GM12878 (cell line): ENCODE measurements around the gene ACSF3. TPM values are rescaled to one million over a fixed set of nuclear protein-coding genes. Genes with fewer than 3 reads are reported as not detected.

Experiments
- BHLHE40 ChIP-seq, 2 experiments: fragments of 450-650 bp in 1 of 2; IDR thresholded peaks; 2 replicates each; pipeline ENCODE4 v1.6.1; 2011 to 2017; ENCODE audit warnings: low read depth in 2 of 2, borderline replicate concordance in 1 of 2, improper control_type of control experiment in 1 of 2, low read length in 1 of 2, mild to moderate bottlenecking in 1 of 2
- CHD2 ChIP-seq: IDR thresholded peaks from 2 replicates; pipeline ENCODE4 v1.6.1; 2011; ENCODE audit warnings: low read depth, low read length, improper control_type of control experiment, borderline replicate concordance
- EGR1 ChIP-seq, 2 experiments: IDR thresholded peaks; 1 replicate in 1 of 2; 2 replicates in 1 of 2; pipeline ENCODE4 v1.6.1; 2011 to 2012; ENCODE audit warnings: low read depth in 2 of 2, low read length in 2 of 2, borderline replicate concordance in 1 of 2, mild to moderate bottlenecking in 1 of 2, moderate library complexity in 1 of 2
- EZH2 ChIP-seq: IDR thresholded peaks from 2 replicates; pipeline ENCODE4 v1.6.1; 2012; ENCODE audit warnings: low read depth, mild to moderate bottlenecking, control low read depth, inconsistent platforms, low read length, borderline replicate concordance; ENCODE audit not compliant: control insufficient read depth
- JUNB ChIP-seq: IDR thresholded peaks from 2 replicates; pipeline ENCODE4 v1.6.1; 2016; ENCODE audit warnings: antibody characterized with exemption, mild to moderate bottlenecking
- NFIC ChIP-seq: IDR thresholded peaks from 2 replicates; pipeline ENCODE4 v1.6.1; 2012; ENCODE audit warnings: low read depth, mild to moderate bottlenecking, inconsistent platforms, low read length, moderate library complexity
- PAX5 ChIP-seq: IDR thresholded peaks from 2 replicates; pipeline ENCODE4 v1.6.1; 2011; ENCODE audit warnings: low read depth, low read length, borderline replicate concordance
- RUNX3 ChIP-seq: IDR thresholded peaks from 2 replicates; pipeline ENCODE4 v1.6.1; 2012; ENCODE audit warnings: low read length, inconsistent platforms
- SPI1 ChIP-seq: IDR thresholded peaks from 2 replicates; pipeline ENCODE4 v1.6.1; 2011; ENCODE audit warnings: low read depth, mild to moderate bottlenecking, low read length, moderate library complexity, borderline replicate concordance; ENCODE audit not compliant: insufficient read depth
- polyA plus RNA-seq, 11 experiments: library from polyadenylated mRNA; depleted of rRNA in 4 of 11; unstranded in 6 of 11; stranded (reverse) in 5 of 11; fragments of >200 nt; fragmentation: Nextera tagmentation in 4 of 11; fragmentation: Illumina TruSeq in 1 of 11; extraction: Ambion mirVana in 4 of 11; extraction: Trizol in 1 of 11; gene quantifications; 1 replicate in 1 of 11; 2 replicates in 10 of 11; pipeline versions ENCODE4 v1.2.1 to v1.2.3, GENCODE V29; 2011 to 2016; ENCODE audit warnings: inconsistent platforms in 2 of 11, missing spikeins in 2 of 11, low read depth in 1 of 11
- total RNA-seq, 4 experiments: library from RNA; depleted of rRNA in 3 of 4; stranded (reverse); fragments of >200 nt in 3 of 4; fragmentation: Illumina TruSeq in 1 of 4; extraction: Trizol in 1 of 4; gene quantifications; 2 replicates each; pipeline versions ENCODE4 v1.2.1 to v1.2.3, GENCODE V29; 2013 to 2021
- TF ChIP-seq, protein P1 (sequence below): fragments of 450-650 bp; formaldehyde crosslinking; IDR thresholded peaks from 2 replicates; pipeline ENCODE4 v1.4.0; 2022; ENCODE audit warnings: mild to moderate bottlenecking, moderate library complexity
- TF ChIP-seq, protein P2 (sequence below): IDR thresholded peaks from 2 replicates; pipeline ENCODE4 v1.6.1; 2011; ENCODE audit warnings: low read depth, mild to moderate bottlenecking, low read length, moderate library complexity, borderline replicate concordance; ENCODE audit errors: extremely low read depth
- TF ChIP-seq, protein P3 (sequence below): fragments of 450-650 bp; IDR thresholded peaks from 2 replicates; pipeline ENCODE4 v1.6.1; 2017; ENCODE audit warnings: low read depth, mild to moderate bottlenecking, moderate library complexity
- TF ChIP-seq, protein P4 (sequence below): IDR thresholded peaks from 2 replicates; pipeline ENCODE4 v1.6.1; 2011; ENCODE audit warnings: borderline replicate concordance, low read depth, mild to moderate bottlenecking, moderate library complexity, mixed read lengths, low read length; ENCODE audit not compliant: insufficient read depth; ENCODE audit errors: extremely low read length
- TF ChIP-seq, protein P5 (sequence below): fragments of 450-650 bp; IDR thresholded peaks from 2 replicates; pipeline ENCODE4 v1.6.1; 2016; ENCODE audit warnings: mild to moderate bottlenecking, moderate library complexity, borderline replicate concordance
- TF ChIP-seq, protein P6 (sequence below): IDR thresholded peaks from 2 replicates; pipeline ENCODE4 v1.6.1; 2012; ENCODE audit warnings: low read depth, low read length, improper control_type of control experiment

The ACSF3 gene
- total and polyA plus RNA-seq, 10 of the 15 experiments (the other 5 are each of a cell fraction or from before 2014, with no cell fraction given), result 1.0 to 44.4 (median 25.8) TPM

DNA sequence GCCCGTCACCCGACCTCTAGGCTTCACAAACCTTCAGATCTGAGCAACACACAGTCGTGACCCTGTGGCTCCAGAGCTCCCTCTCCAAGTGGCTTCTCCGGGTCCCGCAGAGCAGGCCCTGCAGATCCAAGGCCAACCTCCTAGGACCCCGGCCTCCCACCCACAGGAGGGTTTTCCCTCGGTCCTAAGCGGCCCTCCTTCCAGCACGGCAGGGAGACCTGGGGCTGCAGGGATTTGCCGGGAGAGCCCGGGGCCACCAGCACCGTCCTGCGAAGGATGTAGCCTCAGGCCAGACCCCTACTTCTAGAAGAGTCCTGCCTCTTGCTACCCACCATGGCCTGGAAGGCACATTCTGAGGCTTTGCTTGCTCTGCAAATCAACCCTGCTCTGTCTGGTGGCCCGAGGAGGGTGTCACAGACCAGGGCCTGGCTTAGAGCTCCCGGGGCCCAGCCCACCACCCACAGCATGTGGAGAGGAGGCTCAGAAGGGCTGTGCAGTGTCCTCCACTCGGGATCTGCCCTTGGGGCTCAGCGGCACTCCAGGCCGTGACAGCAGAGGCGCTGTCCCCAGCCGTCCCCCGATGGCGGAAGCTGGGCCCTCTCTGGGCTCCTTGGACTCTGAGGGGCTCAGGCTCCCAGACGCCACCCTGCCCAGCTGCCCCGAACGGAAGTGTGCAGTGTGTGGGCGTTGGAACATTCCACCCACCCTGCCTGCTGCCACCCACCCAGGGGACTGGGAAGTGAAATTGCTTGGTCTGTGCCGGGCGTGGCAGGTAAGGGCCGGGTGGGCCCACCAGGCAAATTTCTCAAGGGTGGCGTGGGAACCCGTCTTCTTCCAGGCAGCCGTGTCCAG is 28.8 kb upstream of the ACSF3 start (continued):
- peak in 1 of 2 experiments; percentile 26; a peak in 1 of 4 replicates for TF ChIP-seq BHLHE40 (IDR thresholded peaks at IDR 0.05; ENCODE audit: borderline replicate concordance in 1 of 2, low read depth in 2 of 2, low read length in 1 of 2)
- TF ChIP-seq PAX5, result 0 out of 2 replicates have a peak, but pooled peaks have one; percentile 10
- no peak for TF ChIP-seq RUNX3
- TF ChIP-seq, protein P1, sequence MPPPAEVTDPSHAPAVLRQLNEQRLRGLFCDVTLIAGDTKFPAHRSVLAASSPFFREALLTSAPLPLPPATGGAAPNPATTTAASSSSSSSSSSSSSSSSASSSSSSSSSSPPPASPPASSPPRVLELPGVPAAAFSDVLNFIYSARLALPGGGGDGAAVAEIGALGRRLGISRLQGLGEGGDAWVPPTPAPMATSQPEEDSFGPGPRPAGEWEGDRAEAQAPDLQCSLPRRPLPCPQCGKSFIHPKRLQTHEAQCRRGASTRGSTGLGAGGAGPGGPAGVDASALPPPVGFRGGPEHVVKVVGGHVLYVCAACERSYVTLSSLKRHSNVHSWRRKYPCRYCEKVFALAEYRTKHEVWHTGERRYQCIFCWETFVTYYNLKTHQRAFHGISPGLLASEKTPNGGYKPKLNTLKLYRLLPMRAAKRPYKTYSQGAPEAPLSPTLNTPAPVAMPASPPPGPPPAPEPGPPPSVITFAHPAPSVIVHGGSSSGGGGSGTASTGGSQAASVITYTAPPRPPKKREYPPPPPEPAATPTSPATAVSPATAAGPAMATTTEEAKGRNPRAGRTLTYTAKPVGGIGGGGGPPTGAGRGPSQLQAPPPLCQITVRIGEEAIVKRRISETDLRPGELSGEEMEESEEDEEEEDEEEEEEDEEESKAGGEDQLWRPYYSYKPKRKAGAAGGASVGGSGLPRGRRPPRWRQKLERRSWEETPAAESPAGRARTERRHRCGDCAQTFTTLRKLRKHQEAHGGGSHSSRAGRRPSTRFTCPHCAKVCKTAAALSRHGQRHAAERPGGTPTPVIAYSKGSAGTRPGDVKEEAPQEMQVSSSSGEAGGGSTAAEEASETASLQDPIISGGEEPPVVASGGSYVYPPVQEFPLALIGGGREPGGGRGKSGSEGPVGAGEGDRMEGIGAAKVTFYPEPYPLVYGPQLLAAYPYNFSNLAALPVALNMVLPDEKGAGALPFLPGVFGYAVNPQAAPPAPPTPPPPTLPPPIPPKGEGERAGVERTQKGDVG (CRISPR knock-in tag), result no peak
- no peak for TF ChIP-seq NFIC
- TF ChIP-seq, protein P2, sequence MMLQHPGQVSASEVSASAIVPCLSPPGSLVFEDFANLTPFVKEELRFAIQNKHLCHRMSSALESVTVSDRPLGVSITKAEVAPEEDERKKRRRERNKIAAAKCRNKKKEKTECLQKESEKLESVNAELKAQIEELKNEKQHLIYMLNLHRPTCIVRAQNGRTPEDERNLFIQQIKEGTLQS, result no peak
- TF ChIP-seq, protein P3, sequence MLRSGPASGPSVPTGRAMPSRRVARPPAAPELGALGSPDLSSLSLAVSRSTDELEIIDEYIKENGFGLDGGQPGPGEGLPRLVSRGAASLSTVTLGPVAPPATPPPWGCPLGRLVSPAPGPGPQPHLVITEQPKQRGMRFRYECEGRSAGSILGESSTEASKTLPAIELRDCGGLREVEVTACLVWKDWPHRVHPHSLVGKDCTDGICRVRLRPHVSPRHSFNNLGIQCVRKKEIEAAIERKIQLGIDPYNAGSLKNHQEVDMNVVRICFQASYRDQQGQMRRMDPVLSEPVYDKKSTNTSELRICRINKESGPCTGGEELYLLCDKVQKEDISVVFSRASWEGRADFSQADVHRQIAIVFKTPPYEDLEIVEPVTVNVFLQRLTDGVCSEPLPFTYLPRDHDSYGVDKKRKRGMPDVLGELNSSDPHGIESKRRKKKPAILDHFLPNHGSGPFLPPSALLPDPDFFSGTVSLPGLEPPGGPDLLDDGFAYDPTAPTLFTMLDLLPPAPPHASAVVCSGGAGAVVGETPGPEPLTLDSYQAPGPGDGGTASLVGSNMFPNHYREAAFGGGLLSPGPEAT, result no peak
- peak in 1 of 2 experiments; percentile 78; a peak in 2 of 3 replicates for TF ChIP-seq EGR1 (IDR thresholded peaks at IDR 0.05; ENCODE audit: borderline replicate concordance in 1 of 2, low read depth in 2 of 2, low read length in 2 of 2)
- TF ChIP-seq SPI1, result no peak; the same call in 1 of the 2 replicates
- TF ChIP-seq CHD2, result no peak
- TF ChIP-seq, protein P4, sequence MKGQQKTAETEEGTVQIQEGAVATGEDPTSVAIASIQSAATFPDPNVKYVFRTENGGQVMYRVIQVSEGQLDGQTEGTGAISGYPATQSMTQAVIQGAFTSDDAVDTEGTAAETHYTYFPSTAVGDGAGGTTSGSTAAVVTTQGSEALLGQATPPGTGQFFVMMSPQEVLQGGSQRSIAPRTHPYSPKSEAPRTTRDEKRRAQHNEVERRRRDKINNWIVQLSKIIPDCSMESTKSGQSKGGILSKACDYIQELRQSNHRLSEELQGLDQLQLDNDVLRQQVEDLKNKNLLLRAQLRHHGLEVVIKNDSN, result no peak
- TF ChIP-seq, protein P5, sequence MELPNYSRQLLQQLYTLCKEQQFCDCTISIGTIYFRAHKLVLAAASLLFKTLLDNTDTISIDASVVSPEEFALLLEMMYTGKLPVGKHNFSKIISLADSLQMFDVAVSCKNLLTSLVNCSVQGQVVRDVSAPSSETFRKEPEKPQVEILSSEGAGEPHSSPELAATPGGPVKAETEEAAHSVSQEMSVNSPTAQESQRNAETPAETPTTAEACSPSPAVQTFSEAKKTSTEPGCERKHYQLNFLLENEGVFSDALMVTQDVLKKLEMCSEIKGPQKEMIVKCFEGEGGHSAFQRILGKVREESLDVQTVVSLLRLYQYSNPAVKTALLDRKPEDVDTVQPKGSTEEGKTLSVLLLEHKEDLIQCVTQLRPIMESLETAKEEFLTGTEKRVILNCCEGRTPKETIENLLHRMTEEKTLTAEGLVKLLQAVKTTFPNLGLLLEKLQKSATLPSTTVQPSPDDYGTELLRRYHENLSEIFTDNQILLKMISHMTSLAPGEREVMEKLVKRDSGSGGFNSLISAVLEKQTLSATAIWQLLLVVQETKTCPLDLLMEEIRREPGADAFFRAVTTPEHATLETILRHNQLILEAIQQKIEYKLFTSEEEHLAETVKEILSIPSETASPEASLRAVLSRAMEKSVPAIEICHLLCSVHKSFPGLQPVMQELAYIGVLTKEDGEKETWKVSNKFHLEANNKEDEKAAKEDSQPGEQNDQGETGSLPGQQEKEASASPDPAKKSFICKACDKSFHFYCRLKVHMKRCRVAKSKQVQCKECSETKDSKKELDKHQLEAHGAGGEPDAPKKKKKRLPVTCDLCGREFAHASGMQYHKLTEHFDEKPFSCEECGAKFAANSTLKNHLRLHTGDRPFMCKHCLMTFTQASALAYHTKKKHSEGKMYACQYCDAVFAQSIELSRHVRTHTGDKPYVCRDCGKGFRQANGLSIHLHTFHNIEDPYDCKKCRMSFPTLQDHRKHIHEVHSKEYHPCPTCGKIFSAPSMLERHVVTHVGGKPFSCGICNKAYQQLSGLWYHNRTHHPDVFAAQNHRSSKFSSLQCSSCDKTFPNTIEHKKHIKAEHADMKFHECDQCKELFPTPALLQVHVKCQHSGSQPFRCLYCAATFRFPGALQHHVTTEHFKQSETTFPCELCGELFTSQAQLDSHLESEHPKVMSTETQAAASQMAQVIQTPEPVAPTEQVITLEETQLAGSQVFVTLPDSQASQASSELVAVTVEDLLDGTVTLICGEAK, result no peak
- no peak for TF ChIP-seq JUNB
- TF ChIP-seq EZH2, result no peak
- TF ChIP-seq, protein P6, sequence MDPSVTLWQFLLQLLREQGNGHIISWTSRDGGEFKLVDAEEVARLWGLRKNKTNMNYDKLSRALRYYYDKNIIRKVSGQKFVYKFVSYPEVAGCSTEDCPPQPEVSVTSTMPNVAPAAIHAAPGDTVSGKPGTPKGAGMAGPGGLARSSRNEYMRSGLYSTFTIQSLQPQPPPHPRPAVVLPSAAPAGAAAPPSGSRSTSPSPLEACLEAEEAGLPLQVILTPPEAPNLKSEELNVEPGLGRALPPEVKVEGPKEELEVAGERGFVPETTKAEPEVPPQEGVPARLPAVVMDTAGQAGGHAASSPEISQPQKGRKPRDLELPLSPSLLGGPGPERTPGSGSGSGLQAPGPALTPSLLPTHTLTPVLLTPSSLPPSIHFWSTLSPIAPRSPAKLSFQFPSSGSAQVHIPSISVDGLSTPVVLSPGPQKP, result no peak
